HG03045 (cell line): ENCODE results near the gene RHBDD2.
"Not testable (repeated sequence)": the region's sequence is repeated elsewhere in the genome, so short reads cannot be mapped to it uniquely, and the experiment has no call there.

Source experiments
- ATAC-seq: cut with Tn5 transposase; IDR thresholded peaks from one replicate; pipeline ENCODE4 v1.9.1; 2021; ENCODE audit warnings: mild to moderate bottlenecking, moderate library complexity; ENCODE audit not compliant: unreplicated experiment

RHBDD2 gene

DNA sequence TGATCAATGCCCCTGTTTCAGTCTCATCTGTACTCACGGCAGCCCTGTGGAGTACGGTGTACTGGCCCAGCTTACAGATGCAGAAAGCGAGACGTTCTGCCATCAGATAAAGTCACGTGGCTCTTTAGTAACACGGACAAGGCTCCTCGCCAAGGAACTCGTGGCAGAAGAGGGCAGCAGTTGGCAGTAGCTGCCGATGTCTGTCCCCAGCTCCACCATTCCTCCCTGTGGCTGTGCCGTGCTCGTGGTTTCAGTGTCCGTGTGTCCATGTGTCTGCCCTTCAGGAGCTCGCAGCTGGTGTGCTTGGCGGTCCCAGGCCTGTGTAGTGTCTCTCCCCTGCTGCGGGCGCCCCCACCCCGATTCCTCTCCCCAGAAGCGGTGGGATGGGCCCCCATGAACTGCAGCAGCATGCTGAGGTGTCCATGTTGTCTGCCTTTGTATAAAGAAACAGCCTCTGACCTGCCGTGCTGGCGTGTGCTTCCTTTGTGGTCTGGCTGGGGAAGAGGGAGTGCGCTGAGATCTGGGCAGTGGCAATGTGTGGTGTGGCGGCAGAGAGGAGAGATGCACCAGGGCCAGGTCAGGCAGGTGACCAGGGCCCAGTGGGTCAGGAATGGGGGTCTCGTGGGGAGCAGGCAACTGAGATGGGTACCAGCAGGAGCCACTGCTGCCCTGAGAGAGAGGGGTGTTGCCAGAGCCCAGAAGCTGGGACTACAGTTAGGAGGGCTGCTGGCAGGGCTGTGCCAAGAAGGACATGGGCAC, 9.8 kb downstream of the RHBDD2 start:
- ATAC-seq: no peak

DNA sequence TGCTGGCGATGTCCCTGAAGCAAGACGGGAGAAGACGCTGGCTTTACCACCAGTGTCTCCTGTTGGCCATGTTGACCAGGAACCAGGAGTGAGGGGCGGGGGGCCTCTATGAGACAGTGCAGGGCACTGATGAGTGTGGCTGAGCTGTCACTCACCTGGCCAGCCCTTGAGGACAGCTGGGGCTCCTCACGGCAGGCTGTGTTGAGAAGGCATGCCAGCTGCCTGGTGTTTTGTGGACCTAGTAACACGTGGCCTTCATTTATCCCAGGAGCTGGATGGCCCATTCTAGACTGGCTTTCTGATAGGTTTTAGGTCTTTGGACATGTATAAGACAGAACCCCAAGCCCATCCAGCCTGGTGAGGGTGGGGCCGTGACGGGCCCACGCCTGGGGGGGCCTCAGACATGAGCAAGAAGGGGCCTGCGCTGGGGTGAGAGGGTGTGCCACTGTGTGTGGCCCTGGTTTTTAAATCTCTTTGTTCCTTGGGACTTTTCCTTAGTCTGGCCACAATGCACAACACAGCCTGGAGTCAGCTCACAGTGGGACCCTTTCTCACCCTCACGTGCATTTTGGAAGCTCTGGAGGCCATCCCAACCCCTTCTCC, 10.5 kb downstream of the RHBDD2 start:
- no peak for ATAC-seq

DNA sequence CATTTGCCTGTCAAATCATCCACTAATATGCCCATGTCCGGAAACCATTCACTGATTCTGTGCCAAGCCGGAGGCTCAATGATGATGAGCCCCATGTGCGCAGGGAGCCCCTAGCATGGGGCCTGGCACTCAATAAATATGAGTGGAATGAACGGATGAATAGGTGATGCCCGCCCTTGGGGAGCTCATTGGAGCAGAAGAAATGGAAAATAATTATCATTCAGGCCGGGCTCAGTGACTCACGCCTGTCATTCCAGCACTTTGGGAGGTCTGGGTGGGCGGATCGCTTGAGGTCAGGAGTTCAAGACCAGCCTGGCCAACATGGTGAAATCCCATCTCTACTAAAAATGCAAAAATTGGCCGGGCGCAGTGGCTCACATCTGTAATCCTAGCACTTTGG, 11.0 kb downstream of the RHBDD2 start:
- ATAC-seq: no peak

DNA sequence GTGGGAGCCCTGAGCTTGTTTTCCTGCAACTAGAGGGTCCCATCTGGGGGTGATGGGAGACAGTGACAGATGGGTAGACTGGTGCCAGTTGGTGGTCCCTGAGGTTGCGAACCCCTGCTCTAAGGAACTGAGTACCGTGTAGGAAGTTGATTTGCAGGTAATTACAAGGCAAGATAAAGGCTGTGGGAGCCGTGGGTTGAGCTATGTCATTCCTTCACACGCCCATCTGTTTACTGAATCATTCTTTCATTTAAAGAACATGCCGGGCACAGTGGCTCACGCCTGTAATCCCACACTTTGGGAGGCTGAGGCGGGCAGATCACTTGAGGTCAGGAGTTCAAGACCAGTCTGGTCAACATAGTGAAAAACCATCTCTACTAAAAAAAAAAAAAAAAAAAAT, 12.4 kb downstream of the RHBDD2 start:
- not testable (repeated sequence) for ATAC-seq

DNA sequence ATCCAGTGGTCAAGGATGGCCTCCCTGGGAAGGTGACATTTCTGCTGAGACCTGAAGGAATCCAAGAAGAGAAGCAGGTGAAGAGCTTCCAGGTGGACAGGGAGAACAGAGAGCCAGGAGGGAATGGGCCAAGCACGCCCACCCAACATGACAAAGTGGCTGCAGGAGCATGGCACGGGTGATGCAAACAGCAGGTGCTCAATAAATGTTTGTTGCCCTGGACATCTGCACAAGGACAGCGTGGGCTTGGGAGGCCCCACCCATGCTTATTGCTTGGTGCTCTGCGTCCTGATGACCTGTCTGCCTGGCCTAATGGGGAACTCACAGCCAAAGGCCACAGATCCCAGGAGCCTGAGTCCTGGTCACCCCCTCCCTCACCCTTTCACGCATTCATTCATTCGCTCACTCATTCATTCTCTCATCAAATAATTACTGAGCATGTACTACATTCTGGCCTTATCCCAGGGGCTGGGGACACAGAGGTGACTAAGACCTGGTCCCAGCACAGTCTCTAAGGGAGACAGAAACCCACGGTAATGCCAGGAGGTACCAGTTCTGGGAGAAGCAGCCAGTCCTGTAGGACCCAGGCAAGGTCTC, 13.1 kb downstream of the RHBDD2 start:
- no peak for ATAC-seq

DNA sequence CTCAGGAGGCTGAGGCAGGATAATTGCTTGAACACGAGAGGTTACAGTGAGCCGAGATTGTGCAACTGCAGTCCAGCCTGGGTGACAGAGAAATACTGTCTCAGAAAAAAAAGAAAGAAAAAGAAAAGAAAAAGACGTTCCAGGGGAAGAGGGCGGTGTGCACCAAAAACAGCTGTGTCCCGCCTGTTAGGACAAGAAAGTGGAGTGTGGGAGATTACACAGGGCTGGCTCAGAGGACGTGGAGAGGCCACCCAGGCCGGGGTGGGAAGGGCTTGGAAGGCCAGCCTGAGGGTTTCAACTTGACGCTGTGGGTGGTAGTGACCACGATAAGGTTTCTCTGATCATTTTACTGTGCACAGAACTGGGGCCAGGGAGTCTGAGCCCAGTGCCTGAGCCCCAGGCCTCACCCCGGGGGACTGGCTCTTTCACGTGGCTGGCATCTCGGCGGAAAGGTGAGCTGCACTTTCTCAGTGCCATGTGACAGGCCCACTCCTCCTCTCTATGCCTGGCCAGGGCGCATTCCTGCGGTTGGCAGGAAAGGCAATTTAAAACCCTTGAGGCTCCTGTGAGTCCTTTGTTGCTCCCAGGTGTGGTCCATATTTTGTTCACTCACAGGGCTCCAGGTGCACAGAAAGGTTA, 13.9 kb downstream of the RHBDD2 start:
- no peak for ATAC-seq

DNA sequence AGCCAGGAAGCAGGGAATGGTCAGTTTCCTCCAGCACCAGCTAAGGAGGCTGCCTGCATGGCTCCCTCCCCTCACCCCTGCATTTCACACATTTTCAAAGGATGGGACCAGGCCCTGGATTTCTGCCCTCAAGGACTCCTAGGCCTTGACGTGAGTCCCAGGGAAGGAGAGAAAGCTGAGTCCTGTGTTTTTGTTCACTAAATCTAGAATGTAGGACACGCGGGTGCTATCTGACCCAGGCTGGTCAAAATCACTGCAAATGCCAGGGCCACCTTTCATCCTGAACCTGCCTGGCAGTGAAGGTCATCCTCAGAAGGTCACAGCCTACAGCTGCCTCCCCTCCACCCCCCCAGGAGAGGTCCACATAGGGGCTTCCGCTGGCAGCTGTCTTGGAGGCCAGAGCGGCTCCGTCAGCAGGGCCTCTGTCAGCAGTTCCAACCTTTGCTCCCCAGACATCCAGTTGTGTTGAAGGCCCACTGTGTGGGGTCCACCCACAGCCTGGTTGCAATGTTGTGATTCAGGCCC, 18.0 kb downstream of the RHBDD2 start:
- ATAC-seq: no peak

DNA sequence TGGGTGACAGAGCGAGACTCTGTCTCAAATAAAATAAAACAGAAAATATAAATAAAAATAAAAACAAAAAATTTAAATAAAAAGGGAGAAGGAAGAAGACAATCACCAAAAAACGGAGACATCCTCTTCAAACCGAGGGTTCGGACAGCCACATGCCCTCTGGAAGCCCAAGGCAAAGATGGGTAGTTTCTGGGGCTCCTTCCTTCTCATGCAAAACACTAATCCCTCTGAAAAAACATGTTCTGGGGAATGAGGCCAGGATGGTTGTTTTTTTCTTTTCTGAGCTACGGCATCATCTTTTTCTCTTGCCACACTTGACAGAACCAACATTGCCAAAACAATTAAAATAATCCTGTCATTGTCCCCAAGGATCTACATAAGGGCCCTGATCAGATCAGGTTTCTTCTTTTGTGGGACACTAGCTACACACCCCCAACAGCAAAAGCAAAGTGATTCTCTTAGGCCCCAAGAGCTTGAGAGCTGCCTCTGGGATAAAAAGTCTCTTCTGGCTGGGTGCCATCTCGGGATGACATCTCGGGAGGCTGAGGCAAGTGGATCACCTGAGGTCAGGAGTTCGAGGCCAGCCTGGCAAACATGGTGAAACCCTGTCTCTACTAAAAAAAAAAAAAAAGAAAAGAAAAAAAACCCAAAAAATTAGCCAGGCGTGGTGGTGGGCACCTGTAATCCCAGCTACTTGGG, 21.9 kb downstream of the RHBDD2 start:
- ATAC-seq: no peak

DNA sequence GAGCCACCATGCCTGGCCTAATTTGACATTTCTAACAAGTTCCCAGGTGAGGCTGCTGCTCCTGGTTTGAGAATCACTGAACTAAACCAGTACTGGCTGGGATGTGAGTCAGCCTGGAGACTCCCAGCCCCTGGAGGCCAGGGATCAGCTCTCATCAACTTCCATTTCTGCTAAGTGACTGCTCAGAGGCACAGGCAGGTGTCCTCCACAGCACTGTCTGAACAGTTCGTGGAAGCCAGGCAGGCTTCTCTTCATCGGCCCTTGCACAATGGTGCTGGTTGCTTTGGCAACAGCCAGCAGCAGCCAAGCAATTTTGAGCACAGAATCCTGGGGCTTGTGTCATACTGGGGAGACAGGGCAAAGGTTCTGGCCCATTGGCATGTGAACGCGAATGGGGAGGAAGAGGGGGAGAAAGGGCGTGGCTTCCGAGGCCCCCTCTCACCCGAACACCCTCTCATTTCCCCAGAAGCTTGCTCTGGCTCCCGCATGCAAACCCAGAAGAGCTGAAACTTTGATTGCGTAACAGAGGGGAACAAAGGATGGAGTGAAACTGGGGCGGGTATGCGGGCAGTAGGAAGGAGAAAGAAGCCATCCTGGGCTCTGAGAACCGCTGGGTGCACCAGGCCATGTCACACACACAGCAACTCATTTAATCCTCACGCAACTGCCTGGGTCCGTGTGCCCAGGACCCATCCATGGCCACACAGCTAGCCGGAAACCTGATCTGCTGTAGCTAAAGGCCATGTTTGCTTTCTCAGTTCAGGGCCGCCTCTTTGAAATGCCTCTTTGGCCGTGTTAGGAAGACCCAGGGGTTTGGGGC, 27.2 kb downstream of the RHBDD2 start:
- no peak for ATAC-seq

DNA sequence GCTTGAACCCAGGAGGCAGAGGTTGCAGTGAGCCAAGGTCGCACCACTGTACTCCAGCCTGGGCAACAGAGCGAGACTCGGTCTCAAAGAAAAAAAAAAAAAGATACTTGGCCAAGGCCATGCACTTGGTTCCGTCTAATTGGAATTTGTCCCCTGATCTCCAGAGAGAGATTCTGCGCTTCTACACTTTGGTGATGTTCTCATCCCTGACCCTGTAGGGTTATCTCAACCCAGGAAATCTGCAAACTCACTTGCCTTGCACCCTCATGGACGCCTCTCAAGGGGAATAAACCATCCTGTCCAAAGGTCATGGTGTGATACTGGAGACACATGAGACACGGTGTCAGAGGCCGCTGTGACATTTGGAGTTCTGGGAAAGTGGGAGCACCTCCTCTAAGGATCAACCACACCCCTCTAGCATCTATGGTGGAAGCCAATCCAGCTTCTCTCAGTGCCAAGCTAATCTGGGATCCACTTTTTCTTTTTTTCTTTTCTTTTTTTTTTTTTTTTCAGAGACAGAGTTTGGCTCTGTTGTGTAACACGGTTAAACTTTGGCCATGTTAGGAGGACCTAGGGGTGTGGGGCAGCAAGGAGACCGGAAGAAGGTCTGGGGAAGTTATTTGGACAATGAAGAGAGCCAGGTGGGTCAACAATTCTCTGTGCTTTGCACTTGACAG, 28.3 kb downstream of the RHBDD2 start:
- no peak for ATAC-seq

DNA sequence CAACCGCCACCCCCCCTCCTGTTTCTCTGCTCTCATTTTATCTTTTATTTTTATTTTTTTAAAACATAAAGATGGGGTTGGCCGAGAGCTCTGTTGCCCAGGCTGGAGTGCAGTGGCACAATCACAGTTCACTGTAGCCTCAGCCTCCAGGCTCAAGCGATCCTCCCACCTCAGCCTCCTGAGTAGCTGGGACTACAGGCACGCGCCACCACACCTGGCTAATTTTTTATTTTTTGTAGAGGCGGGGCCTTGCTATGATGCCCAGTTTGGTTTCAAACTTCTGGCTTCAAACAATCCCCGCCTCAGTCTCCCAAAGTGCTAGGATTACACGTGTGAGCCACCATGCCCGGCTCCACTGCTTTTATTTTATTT, 28.8 kb downstream of the RHBDD2 start:
- ATAC-seq: not testable (repeated sequence)

DNA sequence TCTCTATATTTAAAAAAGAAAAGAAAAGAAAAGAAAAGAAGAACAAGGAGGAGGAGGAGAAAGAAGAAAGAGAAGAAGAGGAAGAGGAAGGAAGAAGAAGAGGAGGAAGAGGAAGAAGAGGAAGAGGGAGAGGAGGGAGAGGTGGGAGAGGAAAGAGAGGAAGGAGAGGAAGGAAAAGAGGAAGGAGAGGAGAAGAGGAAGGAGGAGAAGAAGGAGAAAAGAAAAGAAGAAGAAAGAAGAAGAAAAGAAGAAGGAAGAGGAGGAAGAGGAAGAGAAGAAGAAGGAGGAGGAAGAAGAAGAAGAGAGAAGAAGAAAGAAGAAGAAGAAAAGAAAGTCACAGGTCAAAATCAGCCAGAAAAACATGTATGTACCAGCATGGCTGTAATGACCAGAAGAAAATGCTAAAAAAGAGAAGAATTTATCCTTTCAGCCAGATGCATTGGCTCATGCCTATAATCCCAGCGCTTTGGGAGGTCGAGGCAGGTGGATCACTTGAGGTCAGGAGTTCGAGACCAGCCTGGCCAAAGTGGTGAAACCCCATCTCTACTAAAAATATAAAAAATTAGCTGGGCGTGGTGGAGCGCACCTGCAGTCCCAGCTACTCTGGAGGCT, 30.8 kb downstream of the RHBDD2 start:
- no peak for ATAC-seq

DNA sequence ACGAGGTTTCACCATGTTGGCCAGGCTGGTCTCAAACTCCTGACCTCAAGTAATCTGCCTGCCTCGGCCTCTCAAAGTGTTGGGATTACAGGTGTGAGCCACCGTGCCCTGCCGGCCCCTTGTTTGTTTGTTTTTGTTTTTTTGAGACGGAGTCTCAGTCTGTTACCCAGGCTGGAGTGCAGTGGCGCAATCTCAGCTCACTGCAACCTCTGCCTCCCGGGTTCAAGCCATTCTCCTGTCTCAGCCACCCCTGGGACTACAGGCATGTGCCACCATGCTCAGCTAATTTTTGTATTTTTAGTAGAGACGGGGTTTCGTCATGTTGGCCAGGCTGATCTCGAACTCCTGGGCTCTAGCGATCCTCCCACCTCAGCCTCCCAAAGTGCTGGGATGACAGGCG, 32.4 kb downstream of the RHBDD2 start:
- ATAC-seq: not testable (repeated sequence)

DNA sequence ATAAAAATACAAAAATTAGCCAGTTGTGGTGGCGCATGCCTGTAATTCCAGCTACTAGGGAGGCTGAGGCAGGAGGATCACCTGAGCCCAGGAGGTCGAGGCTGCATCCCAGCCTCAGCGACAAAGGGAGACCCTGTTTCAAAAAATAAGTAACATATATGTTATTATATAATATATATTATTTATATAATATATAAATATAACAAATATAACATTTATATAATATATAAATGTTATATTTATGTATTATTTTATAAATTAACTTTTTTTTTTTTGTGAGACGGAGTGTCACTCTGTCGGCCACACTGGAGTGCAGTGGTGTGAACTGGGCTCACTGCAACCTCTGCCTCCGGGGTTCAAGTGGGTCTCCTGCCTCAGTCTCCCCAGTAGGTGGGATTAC, 34.6 kb downstream of the RHBDD2 start:
- ATAC-seq: no peak

DNA sequence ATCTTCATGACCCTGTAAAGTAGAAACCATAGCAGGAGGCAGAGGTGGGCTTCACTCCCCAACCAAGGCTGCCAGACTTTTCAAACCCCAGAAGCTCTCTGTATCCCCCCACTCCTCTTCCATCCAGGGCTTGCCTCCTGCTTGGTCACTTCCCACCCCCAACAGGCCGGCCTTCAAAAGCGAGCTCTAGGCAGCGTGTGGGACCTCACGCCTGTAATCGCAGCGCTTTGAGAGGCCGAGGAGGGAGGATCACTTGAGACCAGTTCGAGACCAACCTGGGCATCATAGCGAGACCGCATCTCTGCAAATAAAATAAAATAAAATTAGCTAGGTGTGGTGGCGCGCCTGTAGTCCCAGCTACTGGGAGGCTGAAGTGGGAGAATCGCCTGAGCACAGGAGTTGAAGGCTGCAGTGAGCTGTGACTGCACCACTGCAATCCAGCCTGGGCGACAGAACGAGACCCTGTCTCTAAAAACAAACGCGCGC, 35.4 kb downstream of the RHBDD2 start:
- ATAC-seq: no peak

DNA sequence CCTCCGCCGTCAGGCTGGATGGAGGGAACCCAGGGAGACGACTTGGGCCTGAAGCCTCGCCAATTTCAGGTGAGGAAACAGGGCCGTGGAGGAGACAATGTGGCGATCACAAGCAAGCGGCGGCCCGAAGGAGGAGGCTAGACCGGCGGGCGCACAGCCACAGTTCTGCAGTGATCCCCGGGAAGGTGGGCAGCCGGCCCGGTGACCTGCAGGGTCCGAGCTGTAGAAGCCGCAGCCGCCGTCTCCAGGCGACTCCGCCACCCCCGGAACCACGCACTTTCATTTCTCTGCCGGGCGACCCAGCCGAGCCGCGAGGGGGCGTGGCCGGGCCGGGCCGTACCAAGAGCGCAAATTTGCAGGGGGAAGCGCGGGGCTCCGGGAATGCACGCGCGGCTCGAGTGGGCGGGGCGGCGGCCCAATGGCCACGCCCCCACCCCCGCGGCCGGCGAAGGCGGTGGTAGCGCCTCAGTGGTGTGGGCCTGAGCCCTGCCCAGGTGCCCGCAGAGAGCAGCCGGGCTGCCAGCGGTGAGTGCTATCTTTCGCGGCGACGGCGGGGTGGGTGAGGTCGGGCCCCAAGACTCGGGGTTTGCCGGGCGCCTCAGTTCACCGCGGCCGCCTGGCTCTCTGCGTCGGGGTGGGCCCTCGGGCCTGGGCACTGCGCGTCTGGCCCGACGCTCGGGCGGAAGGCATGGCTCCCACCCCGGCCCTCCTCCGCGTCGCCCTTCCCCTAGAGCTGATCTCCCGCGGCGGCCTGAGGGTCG, 36.0 kb downstream of the RHBDD2 start, which contains the start of gene POR:
Gene POR (plus strand): TSS at position 501 of the 761 bp plus-strand sequence. CDS start 38,847 bp downstream, outside the sequence.
- peak; percentile 89 for ATAC-seq

DNA sequence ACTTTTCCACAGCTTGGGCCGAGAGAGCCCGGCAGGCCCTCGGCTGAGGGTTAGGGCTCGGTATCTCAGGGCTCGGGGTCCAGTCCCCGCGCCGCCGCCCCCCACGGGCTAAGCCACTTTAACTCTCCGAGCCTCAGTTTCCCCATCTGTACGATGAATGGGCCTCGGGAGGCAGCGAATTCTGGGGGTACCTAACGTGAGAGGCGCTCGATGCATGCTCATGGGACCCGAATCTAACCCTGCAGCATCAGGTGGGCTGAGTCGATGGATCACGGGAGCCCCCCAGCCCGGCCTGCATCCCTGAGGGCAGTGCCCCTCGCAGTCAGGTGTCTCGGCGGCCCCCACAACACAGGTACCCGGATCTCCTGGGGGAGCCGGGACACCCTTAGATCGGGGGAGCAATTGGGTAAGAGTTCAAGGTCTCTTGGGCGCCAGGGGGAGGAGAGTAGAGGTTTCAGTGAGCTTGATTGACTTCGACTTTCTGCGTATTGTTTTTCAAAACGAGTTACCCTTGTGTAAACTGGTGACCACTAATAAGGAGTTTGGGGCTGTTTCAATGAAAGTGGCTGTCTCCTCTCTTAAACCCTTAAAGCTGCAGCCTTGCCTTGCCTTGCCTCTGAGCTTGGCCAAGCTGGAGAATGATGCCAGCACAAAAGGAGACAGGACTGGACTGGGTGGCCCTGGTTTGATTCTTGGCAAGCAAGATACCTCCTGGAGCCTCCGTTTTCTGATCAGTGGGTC, 36.8 kb downstream of the RHBDD2 start:
- peak; percentile 8 for ATAC-seq
